Osteocyte (in vitro differentiated cells): ENCODE results near the gene C1QTNF1. TPM values are rescaled to one million over a fixed set of nuclear protein-coding genes. Genes with fewer than 3 reads are reported as not detected.

ENCODE experiments used
- DNase-seq: peaks from one replicate; pipeline ENCODE4 v3.0.0; 2021; ENCODE audit warnings: mixed read lengths; ENCODE audit not compliant: unreplicated experiment; ENCODE audit errors: extremely low spot score
- H3K27ac Mint-ChIP-seq: one replicate; pipeline ENCODE4 v1.8.0; 2021; ENCODE audit warnings: mild to moderate bottlenecking, mixed read lengths; ENCODE audit not compliant: unreplicated experiment
- H3K27me3 Mint-ChIP-seq: one replicate; pipeline ENCODE4 v1.8.0; 2021; ENCODE audit warnings: mixed read lengths; ENCODE audit not compliant: unreplicated experiment
- H3K36me3 Mint-ChIP-seq: one replicate; pipeline ENCODE4 v1.8.0; 2021; ENCODE audit warnings: mixed read lengths; ENCODE audit not compliant: unreplicated experiment
- H3K4me1 Mint-ChIP-seq: one replicate; pipeline ENCODE4 v1.8.0; 2021; ENCODE audit warnings: mixed read lengths; ENCODE audit not compliant: unreplicated experiment
- H3K4me3 Mint-ChIP-seq: one replicate; pipeline ENCODE4 v1.8.0; 2021; ENCODE audit warnings: mild to moderate bottlenecking, moderate library complexity, mixed read lengths; ENCODE audit not compliant: unreplicated experiment
- H3K9me3 Mint-ChIP-seq: one replicate; pipeline ENCODE4 v1.8.0; 2021; ENCODE audit warnings: mixed read lengths; ENCODE audit not compliant: unreplicated experiment
- total RNA-seq: library from RNA; stranded (reverse); gene quantifications from 2 replicates; pipeline ENCODE4 v1.2.1, GENCODE V29; 2021
- TF ChIP-seq, protein P1 (sequence below): fragments of 200-600 bp; sonication (generic); IDR thresholded peaks from 2 replicates; pipeline ENCODE4 v1.5.0; 2021; ENCODE audit warnings: antibody characterized with exemption, mild to moderate bottlenecking, moderate library complexity

Gene C1QTNF1
- total RNA-seq, 1 donor from 2014 or later, result 203 TPM

GRCh38 chr17:78997881-78998280 is 26.1 kb upstream of the C1QTNF1 start:
- TF ChIP-seq, protein P1, sequence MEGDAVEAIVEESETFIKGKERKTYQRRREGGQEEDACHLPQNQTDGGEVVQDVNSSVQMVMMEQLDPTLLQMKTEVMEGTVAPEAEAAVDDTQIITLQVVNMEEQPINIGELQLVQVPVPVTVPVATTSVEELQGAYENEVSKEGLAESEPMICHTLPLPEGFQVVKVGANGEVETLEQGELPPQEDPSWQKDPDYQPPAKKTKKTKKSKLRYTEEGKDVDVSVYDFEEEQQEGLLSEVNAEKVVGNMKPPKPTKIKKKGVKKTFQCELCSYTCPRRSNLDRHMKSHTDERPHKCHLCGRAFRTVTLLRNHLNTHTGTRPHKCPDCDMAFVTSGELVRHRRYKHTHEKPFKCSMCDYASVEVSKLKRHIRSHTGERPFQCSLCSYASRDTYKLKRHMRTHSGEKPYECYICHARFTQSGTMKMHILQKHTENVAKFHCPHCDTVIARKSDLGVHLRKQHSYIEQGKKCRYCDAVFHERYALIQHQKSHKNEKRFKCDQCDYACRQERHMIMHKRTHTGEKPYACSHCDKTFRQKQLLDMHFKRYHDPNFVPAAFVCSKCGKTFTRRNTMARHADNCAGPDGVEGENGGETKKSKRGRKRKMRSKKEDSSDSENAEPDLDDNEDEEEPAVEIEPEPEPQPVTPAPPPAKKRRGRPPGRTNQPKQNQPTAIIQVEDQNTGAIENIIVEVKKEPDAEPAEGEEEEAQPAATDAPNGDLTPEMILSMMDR, result no peak
- Mint-ChIP-seq H3K36me3 (peaks cover 21% of the 10 kb centered on the region), H3K4me1 (peaks cover 9% of the 10 kb centered on the region)

GRCh38 chr17:78998311-78999055 is 25.5 kb upstream of the C1QTNF1 start:
- TF ChIP-seq, protein P1, result no peak
- no peaks in the 10 kb centered on the region for H3K27me3 Mint-ChIP-seq
- no peaks in the 10 kb centered on the region for H3K9me3 Mint-ChIP-seq
- no peak for DNase-seq
- peaks cover 5% of the 10 kb centered on the region for H3K4me1 Mint-ChIP-seq
- H3K4me3 Mint-ChIP-seq, result no peak overlapping the region
- peaks cover 20% of the 10 kb centered on the region for H3K36me3 Mint-ChIP-seq
- no peak overlapping the region for H3K27ac Mint-ChIP-seq

More at GRCh38 chr17:78997881-78998280, 26.1 kb upstream of the C1QTNF1 start:
- Mint-ChIP-seq H3K27ac (no peak overlapping the region), H3K9me3 (no peaks in the 10 kb centered on the region), H3K27me3 (no peaks in the 10 kb centered on the region), H3K4me3 (no peak overlapping the region)
- DNase-seq, result no peak

GRCh38 chr17:78999056-78999768 is 24.8 kb upstream of the C1QTNF1 start:
- DNase-seq, result no peak
- H3K27me3 Mint-ChIP-seq, result no peaks in the 10 kb centered on the region
- H3K27ac Mint-ChIP-seq, result no peak overlapping the region
- H3K4me1 Mint-ChIP-seq, result peaks cover 5% of the 10 kb centered on the region
- H3K9me3 Mint-ChIP-seq, result no peaks in the 10 kb centered on the region
- TF ChIP-seq, protein P1, result no peak
- no peak overlapping the region for H3K4me3 Mint-ChIP-seq
- peaks cover 16% of the 10 kb centered on the region for H3K36me3 Mint-ChIP-seq

DNA sequence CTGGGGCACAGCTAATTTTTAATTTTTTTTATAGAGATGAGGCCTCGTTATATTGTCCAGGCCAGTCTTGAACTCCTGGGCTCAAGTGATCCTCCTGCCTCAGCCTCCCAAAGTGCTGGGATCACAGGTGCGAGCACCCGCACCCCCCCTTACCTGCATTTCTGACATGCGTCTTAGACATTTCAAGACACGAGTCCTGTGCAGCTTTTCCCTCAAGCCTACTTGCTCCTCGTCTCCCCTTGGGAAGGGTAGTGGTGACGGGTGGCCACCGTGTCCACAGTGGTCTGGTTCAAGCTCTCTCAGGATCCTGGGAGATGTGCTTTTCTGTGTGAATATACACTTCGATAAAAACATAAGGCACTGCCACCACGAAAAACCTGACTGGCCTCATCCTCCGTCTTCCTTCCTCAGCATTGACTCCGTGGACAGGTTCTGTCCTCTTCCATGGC is 24.0 kb upstream of the C1QTNF1 start:
- Mint-ChIP-seq H3K4me1 (peaks cover 5% of the 10 kb centered on the region), H3K36me3 (peaks cover 14% of the 10 kb centered on the region), H3K4me3 (no peak overlapping the region), H3K27me3 (no peaks in the 10 kb centered on the region), H3K27ac (no peak overlapping the region), H3K9me3 (no peaks in the 10 kb centered on the region)
- DNase-seq, result no peak
- TF ChIP-seq, protein P1, result no peak
